ENCODE results near the gene VARS1. TPM values are rescaled to one million over a fixed set of nuclear protein-coding genes. Genes with fewer than 3 reads are reported as not detected.

The VARS1 gene
- total RNA-seq, 1 donor from 2014 or later = 52.6 TPM

GRCh38 chr6:31749301-31750036 is 46.1 kb downstream of the VARS1 start:
- DNase-seq (ENCODE audit: low spot score) = no peak

More at GRCh38 chr6:31749301-31750036, 46.1 kb downstream of the VARS1 start:
- ATAC-seq = no peak

Other genes starting within 250 kb of the VARS1 start
- not detected for gene ATP6V1G2, start 249.1 kb downstream of the VARS1 start, total RNA-seq
- 9.4 TPM for gene NFKBIL1, start 248.1 kb downstream of the VARS1 start, total RNA-seq
- 0.93 TPM for gene LTA, start 223.5 kb downstream of the VARS1 start, total RNA-seq
- gene TNF, start 220.2 kb downstream of the VARS1 start, total RNA-seq = 0.68 TPM
- gene LTB, start 213.3 kb downstream of the VARS1 start, total RNA-seq = 1.7 TPM
- 10.2 TPM for gene LST1, start 209.5 kb downstream of the VARS1 start, total RNA-seq
- not detected for gene NCR3, start 202.7 kb downstream of the VARS1 start, total RNA-seq
- 7.2 TPM for gene AIF1, start 180.5 kb downstream of the VARS1 start, total RNA-seq
- gene PRRC2A, start 175.0 kb downstream of the VARS1 start, total RNA-seq = 47.3 TPM
- 141 TPM for gene BAG6, start 143.1 kb downstream of the VARS1 start, total RNA-seq
- gene APOM, start 139.9 kb downstream of the VARS1 start, total RNA-seq = 97.1 TPM
- gene C6orf47, start 135.0 kb downstream of the VARS1 start, total RNA-seq = 7.9 TPM
- gene GPANK1, start 130.8 kb downstream of the VARS1 start, total RNA-seq = 7.7 TPM
- 45.8 TPM for gene CSNK2B, start 129.7 kb downstream of the VARS1 start, total RNA-seq
- 4.0 TPM for gene LY6G5B, start 125.8 kb downstream of the VARS1 start, total RNA-seq
- gene LY6G5C, start 114.7 kb downstream of the VARS1 start, total RNA-seq = 0.88 TPM
- gene ABHD16A, start 92.4 kb downstream of the VARS1 start, total RNA-seq = 35.1 TPM
- not detected for gene LY6G6F, start 88.9 kb downstream of the VARS1 start, total RNA-seq
- not detected for gene LY6G6D, start 80.4 kb downstream of the VARS1 start, total RNA-seq
- gene LY6G6C, start 74.0 kb downstream of the VARS1 start, total RNA-seq = not detected
- gene MPIG6B, start 72.4 kb downstream of the VARS1 start, total RNA-seq = 0.33 TPM
- gene DDAH2, start 66.5 kb downstream of the VARS1 start, total RNA-seq = 22.2 TPM
- gene CLIC1, start 59.2 kb downstream of the VARS1 start, total RNA-seq = 37.7 TPM
- 5.2 TPM for gene MSH5, start 55.7 kb downstream of the VARS1 start, total RNA-seq
- 0.73 TPM for gene SAPCD1, start 33.1 kb downstream of the VARS1 start, total RNA-seq
- 2.3 TPM for gene VWA7, start 18.4 kb downstream of the VARS1 start, total RNA-seq
- gene LSM2, start 11.2 kb upstream of the VARS1 start, total RNA-seq = 9.8 TPM
- 0.60 TPM for gene HSPA1L, start 19.5 kb upstream of the VARS1 start, total RNA-seq
- gene HSPA1A, start 19.8 kb upstream of the VARS1 start, total RNA-seq = 89.1 TPM
- gene HSPA1B, start 32.0 kb upstream of the VARS1 start, total RNA-seq = 50.8 TPM
- gene NEU1, start 67.1 kb upstream of the VARS1 start, total RNA-seq = 20.1 TPM
- gene SLC44A4, start 83.2 kb upstream of the VARS1 start, total RNA-seq = 0.86 TPM
- gene EHMT2, start 101.9 kb upstream of the VARS1 start, total RNA-seq = 15.7 TPM
- 0.86 TPM for gene ZBTB12, start 106.3 kb upstream of the VARS1 start, total RNA-seq
- 451 TPM for gene C2, start 132.0 kb upstream of the VARS1 start, total RNA-seq
- 1,916 TPM for gene CFB, start 150.3 kb upstream of the VARS1 start, total RNA-seq
- gene NELFE, start 163.2 kb upstream of the VARS1 start, total RNA-seq = 15.3 TPM
- 50.2 TPM for gene SKIC2, start 163.4 kb upstream of the VARS1 start, total RNA-seq
- 15.5 TPM for gene DXO, start 176.4 kb upstream of the VARS1 start, total RNA-seq
- gene C4A, start 186.3 kb upstream of the VARS1 start, total RNA-seq = 2,044 TPM
- gene C4B, start 219.0 kb upstream of the VARS1 start, total RNA-seq = 2,468 TPM
- 9.0 TPM for gene CYP21A2, start 242.7 kb upstream of the VARS1 start, total RNA-seq

Measured in left lobe of liver (tissue), 2 donors.